Measurements from ENCODE around the gene FSCN2. TPM values are rescaled to one million over a fixed set of nuclear protein-coding genes. Genes with fewer than 3 reads are reported as not detected.

FSCN2 gene
- total RNA-seq, 1 experiment from 2014 or later, result 0.63 TPM

DNA sequence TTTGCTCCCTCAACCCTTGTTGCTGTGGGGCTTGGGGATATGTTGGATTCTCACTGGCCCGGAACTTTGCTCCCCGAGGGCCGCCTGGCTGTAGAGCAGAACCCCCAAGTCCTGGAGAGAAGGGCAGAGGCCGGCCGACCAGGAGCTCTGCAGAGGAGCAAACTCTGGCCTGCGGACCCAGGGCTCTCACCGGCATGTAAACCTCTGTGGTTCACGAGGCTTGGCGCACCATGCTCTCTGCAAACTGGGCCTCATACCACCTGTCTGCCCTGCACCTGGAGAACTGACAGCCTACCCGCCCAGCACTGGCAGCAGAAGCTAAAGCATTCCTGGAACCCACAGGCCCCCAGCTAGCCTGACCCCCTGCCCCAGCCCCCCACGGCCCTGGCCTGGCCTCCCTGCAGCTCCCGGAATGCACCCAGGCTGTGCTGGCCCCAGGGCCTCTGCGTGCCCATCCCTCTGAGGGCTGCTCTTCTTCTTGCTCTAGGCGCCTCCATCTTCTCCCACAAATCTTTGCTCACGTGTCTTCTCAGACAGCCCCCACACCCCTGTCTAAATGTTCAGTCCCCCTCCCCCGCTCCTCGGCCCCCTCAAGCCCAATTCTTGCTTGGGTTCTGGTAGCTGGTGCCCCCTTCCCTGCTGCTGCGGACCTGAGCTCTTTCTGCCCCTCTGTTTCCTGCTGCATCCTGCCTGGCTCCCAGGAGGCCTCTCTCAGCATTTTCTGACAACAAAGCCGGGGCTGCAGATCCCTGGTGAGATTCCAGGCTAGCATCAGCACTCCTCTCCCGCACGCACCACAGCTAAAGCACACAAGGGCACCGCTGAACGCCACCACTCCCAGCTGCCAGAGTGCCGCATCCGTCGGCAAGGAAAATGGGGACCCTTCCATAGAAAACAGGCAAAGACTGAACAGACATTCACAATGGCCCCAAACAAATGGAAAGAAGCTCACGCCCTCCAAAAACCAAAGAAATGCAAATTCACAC, 38.9 kb upstream of the FSCN2 start:
- H3K27ac ChIP-seq (ENCODE audit: low read length), result no peak overlapping the region
- H3K9ac ChIP-seq (ENCODE audit: low read length), result no peak overlapping the region
- H3K36me3 ChIP-seq (ENCODE audit: insufficient read depth, low read length), result no peaks in the 10 kb centered on the region
- no peak overlapping the region for H2AFZ ChIP-seq (ENCODE audit: low read length)
- no peaks in the 10 kb centered on the region for H3K79me2 ChIP-seq (ENCODE audit: low read length)
- no peak overlapping the region for H3K4me3 ChIP-seq (ENCODE audit: low read length)
- peaks cover 7% of the 10 kb centered on the region for H3K4me1 ChIP-seq (ENCODE audit: low read length)
- no peaks in the 10 kb centered on the region for H3K9me2 ChIP-seq (replicated peaks; ENCODE audit: insufficient read depth, low read length)
- no peak overlapping the region for H3K4me2 ChIP-seq (ENCODE audit: low read depth, low read length, poor library complexity, severe bottlenecking)
- no peaks in the 10 kb centered on the region for H3K9me3 ChIP-seq (ENCODE audit: low read length)
- H3K27me3 ChIP-seq (ENCODE audit: low read length), result no peaks in the 10 kb centered on the region
- no peak for DNase-seq
- no peaks in the 10 kb centered on the region for H4K20me1 ChIP-seq (ENCODE audit: insufficient read depth, low read depth, low read length)

DNA sequence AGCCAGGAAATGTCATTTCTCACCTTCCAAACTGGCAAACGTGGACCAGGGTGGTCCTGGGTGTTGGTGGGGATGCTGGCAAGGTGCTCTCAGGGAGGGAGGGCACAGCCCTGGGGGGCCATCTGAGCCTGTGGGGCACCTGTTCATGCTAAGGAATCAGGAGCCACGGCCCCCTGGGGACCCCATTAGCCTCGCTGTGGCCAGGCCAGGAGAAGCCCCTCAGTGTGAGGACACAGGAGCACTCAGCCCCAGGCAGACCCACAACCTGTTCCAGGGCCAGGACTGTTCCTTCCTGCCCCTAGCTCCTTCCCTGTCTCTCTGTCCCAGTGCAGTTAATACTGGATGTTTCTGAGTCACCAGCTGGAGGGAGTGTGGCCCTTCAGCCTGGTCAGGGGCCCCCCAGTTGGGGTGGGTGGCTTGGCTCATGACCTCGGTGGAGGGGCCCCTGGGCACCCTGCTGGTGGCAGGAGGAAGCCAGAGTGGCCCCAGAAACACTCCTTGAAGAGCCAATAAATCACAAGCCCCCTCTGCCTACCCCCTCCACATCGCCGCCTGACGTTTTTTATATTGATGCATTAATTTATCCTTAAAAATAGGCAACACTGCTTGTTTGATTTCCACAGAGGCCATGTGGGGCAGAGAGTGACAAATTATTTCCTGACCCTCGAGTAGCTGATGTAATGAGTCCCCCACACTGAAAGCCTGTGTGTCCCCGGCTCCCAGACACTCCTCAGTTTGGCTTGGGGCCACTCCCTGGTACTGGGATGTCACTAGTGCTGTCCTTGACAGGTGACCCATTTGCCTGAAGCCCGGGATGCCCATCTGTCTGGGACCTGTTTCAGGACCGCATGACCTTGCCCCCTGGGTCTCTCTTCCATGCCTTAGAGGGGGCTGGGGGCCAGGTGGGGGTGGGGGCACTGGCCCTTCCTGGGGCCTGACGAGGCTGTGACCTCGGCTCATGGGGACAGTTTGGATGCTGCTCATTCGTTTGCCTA, 37.9 kb upstream of the FSCN2 start:
- Histone ChIP-seq H3K9me3 (ENCODE audit: low read length) (no peaks in the 10 kb centered on the region), H3K27me3 (ENCODE audit: low read length) (no peaks in the 10 kb centered on the region), H2AFZ (ENCODE audit: low read length) (no peak overlapping the region), H3K4me2 (ENCODE audit: low read depth, low read length, poor library complexity, severe bottlenecking) (no peak overlapping the region), H3K4me1 (ENCODE audit: low read length) (peaks cover 5% of the 10 kb centered on the region), H3K9me2 (replicated peaks; ENCODE audit: insufficient read depth, low read length) (no peaks in the 10 kb centered on the region), H4K20me1 (ENCODE audit: insufficient read depth, low read depth, low read length) (no peaks in the 10 kb centered on the region), H3K36me3 (ENCODE audit: insufficient read depth, low read length) (no peaks in the 10 kb centered on the region), H3K79me2 (ENCODE audit: low read length) (no peaks in the 10 kb centered on the region), H3K4me3 (ENCODE audit: low read length) (no peak overlapping the region), H3K9ac (ENCODE audit: low read length) (no peak overlapping the region), H3K27ac (ENCODE audit: low read length) (no peak overlapping the region)
- DNase-seq, result no peak

- Histone ChIP-seq H3K27ac (ENCODE audit: low read length) (no peak overlapping the region), H3K4me2 (ENCODE audit: low read depth, low read length, poor library complexity, severe bottlenecking) (no peak overlapping the region), H4K20me1 (ENCODE audit: insufficient read depth, low read depth, low read length) (no peaks in the 10 kb centered on the region), H3K36me3 (ENCODE audit: insufficient read depth, low read length) (no peaks in the 10 kb centered on the region), H2AFZ (ENCODE audit: low read length) (no peak overlapping the region), H3K4me3 (ENCODE audit: low read length) (no peak overlapping the region), H3K9me2 (replicated peaks; ENCODE audit: insufficient read depth, low read length) (no peaks in the 10 kb centered on the region), H3K79me2 (ENCODE audit: low read length) (no peaks in the 10 kb centered on the region), H3K9ac (ENCODE audit: low read length) (no peak overlapping the region), H3K4me1 (ENCODE audit: low read length) (peaks cover 5% of the 10 kb centered on the region), H3K9me3 (ENCODE audit: low read length) (no peaks in the 10 kb centered on the region), H3K27me3 (ENCODE audit: low read length) (no peaks in the 10 kb centered on the region)
- no peak for DNase-seq
These were observed 37.0 kb upstream of the FSCN2 start for GRCh38 chr17:81491181-81491581.

- H4K20me1 ChIP-seq (ENCODE audit: insufficient read depth, low read depth, low read length), result no peaks in the 10 kb centered on the region
- no peaks in the 10 kb centered on the region for H3K79me2 ChIP-seq (ENCODE audit: low read length)
- no peak overlapping the region for H3K27ac ChIP-seq (ENCODE audit: low read length)
- no peaks in the 10 kb centered on the region for H3K9me3 ChIP-seq (ENCODE audit: low read length)
- no peaks in the 10 kb centered on the region for H3K36me3 ChIP-seq (ENCODE audit: insufficient read depth, low read length)
- peaks cover 5% of the 10 kb centered on the region for H3K4me1 ChIP-seq (ENCODE audit: low read length)
- no peak overlapping the region for H2AFZ ChIP-seq (ENCODE audit: low read length)
- no peak for DNase-seq
- H3K4me2 ChIP-seq (ENCODE audit: low read depth, low read length, poor library complexity, severe bottlenecking), result no peak overlapping the region
- H3K4me3 ChIP-seq (ENCODE audit: low read length), result no peak overlapping the region
- H3K9me2 ChIP-seq (replicated peaks; ENCODE audit: insufficient read depth, low read length), result no peaks in the 10 kb centered on the region
- no peak overlapping the region for H3K9ac ChIP-seq (ENCODE audit: low read length)
- H3K27me3 ChIP-seq (ENCODE audit: low read length), result no peaks in the 10 kb centered on the region
These were observed 36.4 kb upstream of the FSCN2 start for GRCh38 chr17:81491761-81492160.

DNA sequence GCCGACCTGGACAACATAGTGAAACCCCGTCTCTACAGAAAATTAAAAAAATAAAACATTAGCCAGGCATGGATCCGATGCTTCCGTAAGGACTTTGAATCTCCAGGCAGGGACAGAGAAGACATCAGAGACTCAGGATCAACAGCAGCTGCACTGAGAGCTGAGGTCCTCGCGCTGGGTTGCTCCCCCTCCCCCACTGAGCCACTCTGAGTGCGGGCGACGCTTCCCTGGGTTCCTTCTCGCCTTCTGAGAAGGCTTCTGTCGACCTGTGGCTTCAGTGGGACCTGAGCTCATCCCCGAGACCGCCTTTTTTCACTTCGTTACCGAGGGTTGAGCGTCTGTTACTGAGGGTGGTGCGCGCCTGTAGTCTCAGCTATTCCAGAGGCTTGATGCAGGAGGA, 36.0 kb upstream of the FSCN2 start:
- H3K4me1 ChIP-seq (ENCODE audit: low read length), result peaks cover 5% of the 10 kb centered on the region
- H2AFZ ChIP-seq (ENCODE audit: low read length), result no peak overlapping the region
- no peak for DNase-seq
- no peaks in the 10 kb centered on the region for H3K9me2 ChIP-seq (replicated peaks; ENCODE audit: insufficient read depth, low read length)
- no peak overlapping the region for H3K27ac ChIP-seq (ENCODE audit: low read length)
- no peaks in the 10 kb centered on the region for H4K20me1 ChIP-seq (ENCODE audit: insufficient read depth, low read depth, low read length)
- no peaks in the 10 kb centered on the region for H3K36me3 ChIP-seq (ENCODE audit: insufficient read depth, low read length)
- H3K79me2 ChIP-seq (ENCODE audit: low read length), result no peaks in the 10 kb centered on the region
- H3K27me3 ChIP-seq (ENCODE audit: low read length), result no peaks in the 10 kb centered on the region
- H3K4me3 ChIP-seq (ENCODE audit: low read length), result no peak overlapping the region
- H3K9ac ChIP-seq (ENCODE audit: low read length), result no peak overlapping the region
- no peak overlapping the region for H3K4me2 ChIP-seq (ENCODE audit: low read depth, low read length, poor library complexity, severe bottlenecking)
- H3K9me3 ChIP-seq (ENCODE audit: low read length), result no peaks in the 10 kb centered on the region

DNA sequence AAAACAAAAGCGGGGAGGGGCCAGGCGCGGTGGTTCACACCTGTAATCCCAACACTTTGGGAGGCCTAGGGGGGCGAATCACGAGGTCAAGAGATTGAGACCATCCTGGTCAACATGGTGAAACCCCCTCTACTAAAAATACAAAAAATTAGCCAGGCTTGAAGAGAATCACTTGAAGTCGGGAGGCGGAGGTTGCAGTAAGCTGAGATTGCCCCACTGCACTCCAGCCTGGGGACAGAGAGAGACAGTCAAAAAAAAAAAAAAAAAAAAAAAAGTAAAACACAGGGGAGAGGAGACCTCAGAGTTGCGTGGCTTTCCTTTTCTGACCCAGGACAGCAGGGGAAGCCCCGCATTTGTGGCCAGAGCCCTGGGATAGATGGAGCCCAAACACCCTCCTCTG, 35.5 kb upstream of the FSCN2 start:
- no peaks in the 10 kb centered on the region for H3K9me2 ChIP-seq (replicated peaks; ENCODE audit: insufficient read depth, low read length)
- H3K27me3 ChIP-seq (ENCODE audit: low read length), result no peaks in the 10 kb centered on the region
- no peaks in the 10 kb centered on the region for H3K9me3 ChIP-seq (ENCODE audit: low read length)
- no peaks in the 10 kb centered on the region for H3K79me2 ChIP-seq (ENCODE audit: low read length)
- H2AFZ ChIP-seq (ENCODE audit: low read length), result no peak overlapping the region
- no peaks in the 10 kb centered on the region for H3K36me3 ChIP-seq (ENCODE audit: insufficient read depth, low read length)
- no peak overlapping the region for H3K27ac ChIP-seq (ENCODE audit: low read length)
- DNase-seq, result no peak
- peaks cover 5% of the 10 kb centered on the region for H3K4me1 ChIP-seq (ENCODE audit: low read length)
- no peaks in the 10 kb centered on the region for H4K20me1 ChIP-seq (ENCODE audit: insufficient read depth, low read depth, low read length)
- no peak overlapping the region for H3K4me3 ChIP-seq (ENCODE audit: low read length)
- no peak overlapping the region for H3K9ac ChIP-seq (ENCODE audit: low read length)
- no peak overlapping the region for H3K4me2 ChIP-seq (ENCODE audit: low read depth, low read length, poor library complexity, severe bottlenecking)

DNA sequence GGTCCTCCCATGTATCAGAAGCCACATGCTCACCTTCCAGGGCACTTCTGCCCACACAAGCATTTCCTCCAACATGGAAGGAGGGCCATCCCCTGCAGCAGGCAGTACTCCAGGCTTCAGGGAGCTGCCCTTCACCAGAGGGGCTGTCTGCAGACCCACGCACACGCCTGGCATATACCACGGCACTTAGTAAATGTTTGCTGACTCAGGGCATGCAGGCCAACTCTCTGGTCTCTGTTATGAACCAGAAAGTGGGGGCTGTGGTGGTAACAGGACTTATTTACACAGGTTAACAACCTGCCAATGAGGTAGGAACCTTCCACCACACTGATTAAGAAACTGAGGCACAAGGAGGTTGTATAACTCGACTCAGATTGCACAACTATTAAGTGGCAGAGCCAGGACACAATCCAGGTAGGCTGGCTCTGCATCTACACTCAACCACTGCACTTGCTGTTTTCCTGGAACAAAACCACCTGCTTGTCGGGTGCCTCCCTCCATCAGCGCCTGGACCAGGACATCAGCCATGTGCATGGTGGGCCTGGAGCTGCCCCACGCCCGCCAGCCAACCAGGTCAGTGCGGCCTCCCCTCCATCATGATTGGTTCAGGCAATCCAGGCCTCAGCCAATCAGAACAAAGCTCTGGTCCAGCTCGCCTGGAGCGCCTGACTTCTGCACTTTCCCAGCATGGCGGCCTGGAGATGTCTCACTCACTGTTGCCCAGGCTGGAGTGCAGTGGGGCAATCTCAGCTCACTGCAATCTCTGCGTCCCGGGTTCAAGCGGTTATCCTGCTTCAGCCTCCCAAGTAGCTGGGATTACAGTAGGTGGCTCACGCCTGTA, 34.8 kb upstream of the FSCN2 start:
- no peak for DNase-seq
- no peak overlapping the region for H2AFZ ChIP-seq (ENCODE audit: low read length)
- H3K9ac ChIP-seq (ENCODE audit: low read length), result no peak overlapping the region

More for the DNA sequence above, 34.8 kb upstream of the FSCN2 start:
- H3K4me1 ChIP-seq (ENCODE audit: low read length), result peaks cover 5% of the 10 kb centered on the region
- H3K27me3 ChIP-seq (ENCODE audit: low read length), result no peaks in the 10 kb centered on the region
- no peak overlapping the region for H3K4me3 ChIP-seq (ENCODE audit: low read length)
- H3K4me2 ChIP-seq (ENCODE audit: low read depth, low read length, poor library complexity, severe bottlenecking), result no peak overlapping the region
- H4K20me1 ChIP-seq (ENCODE audit: insufficient read depth, low read depth, low read length), result no peaks in the 10 kb centered on the region
- no peaks in the 10 kb centered on the region for H3K36me3 ChIP-seq (ENCODE audit: insufficient read depth, low read length)
- H3K9me2 ChIP-seq (replicated peaks; ENCODE audit: insufficient read depth, low read length), result no peaks in the 10 kb centered on the region
- H3K79me2 ChIP-seq (ENCODE audit: low read length), result no peaks in the 10 kb centered on the region
- H3K9me3 ChIP-seq (ENCODE audit: low read length), result no peaks in the 10 kb centered on the region
- no peak overlapping the region for H3K27ac ChIP-seq (ENCODE audit: low read length)

All from Karpas-422 (cell line).